Measurements from ENCODE around the gene UGT3A2.

DNA sequence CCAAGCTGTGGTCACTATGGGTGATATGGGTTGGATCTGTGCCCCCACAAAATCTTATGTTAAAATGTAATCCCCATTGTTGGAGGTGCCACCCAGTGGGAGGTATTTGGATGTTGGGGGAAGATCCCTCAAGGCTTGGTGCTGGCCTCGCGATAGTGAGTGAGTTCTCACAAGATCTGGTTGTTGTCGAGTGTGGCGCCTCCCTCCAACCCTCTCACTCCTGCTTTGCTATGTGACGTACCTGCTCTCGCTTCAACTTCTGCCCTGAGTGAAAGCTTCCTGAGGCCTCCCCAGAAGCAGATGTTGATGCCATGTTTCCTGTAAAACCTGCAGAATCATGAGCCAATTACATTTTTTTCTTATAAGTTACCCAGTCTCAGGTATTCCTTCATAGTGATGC, 35.5 kb downstream of the UGT3A2 start:
- TF ChIP-seq EZH2 (IDR thresholded peaks at IDR 0.05; ENCODE audit: insufficient read depth, low read length), result no peak
- TF ChIP-seq, protein P1, sequence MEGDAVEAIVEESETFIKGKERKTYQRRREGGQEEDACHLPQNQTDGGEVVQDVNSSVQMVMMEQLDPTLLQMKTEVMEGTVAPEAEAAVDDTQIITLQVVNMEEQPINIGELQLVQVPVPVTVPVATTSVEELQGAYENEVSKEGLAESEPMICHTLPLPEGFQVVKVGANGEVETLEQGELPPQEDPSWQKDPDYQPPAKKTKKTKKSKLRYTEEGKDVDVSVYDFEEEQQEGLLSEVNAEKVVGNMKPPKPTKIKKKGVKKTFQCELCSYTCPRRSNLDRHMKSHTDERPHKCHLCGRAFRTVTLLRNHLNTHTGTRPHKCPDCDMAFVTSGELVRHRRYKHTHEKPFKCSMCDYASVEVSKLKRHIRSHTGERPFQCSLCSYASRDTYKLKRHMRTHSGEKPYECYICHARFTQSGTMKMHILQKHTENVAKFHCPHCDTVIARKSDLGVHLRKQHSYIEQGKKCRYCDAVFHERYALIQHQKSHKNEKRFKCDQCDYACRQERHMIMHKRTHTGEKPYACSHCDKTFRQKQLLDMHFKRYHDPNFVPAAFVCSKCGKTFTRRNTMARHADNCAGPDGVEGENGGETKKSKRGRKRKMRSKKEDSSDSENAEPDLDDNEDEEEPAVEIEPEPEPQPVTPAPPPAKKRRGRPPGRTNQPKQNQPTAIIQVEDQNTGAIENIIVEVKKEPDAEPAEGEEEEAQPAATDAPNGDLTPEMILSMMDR (IDR thresholded peaks at IDR 0.05; ENCODE audit: insufficient read depth, low read depth, low read length), result no peak
